ENCODE results near the gene ZIC1. TPM values are rescaled to one million over a fixed set of nuclear protein-coding genes. Genes with fewer than 3 reads are reported as not detected.

Gene ZIC1
- total RNA-seq, 1 donor from 2014 or later: not detected

- H3K4me1 Mint-ChIP-seq (ENCODE audit: low read depth, unreplicated experiment): peaks cover under 1% of the 10 kb centered on the region
- peaks cover 5% of the 10 kb centered on the region for H3K27me3 Mint-ChIP-seq (ENCODE audit: unreplicated experiment)
- peaks cover 5% of the 10 kb centered on the region for H3K9me3 Mint-ChIP-seq (ENCODE audit: unreplicated experiment)
- H3K27ac Mint-ChIP-seq (ENCODE audit: unreplicated experiment): no peak overlapping the region
- TF ChIP-seq, protein P1, sequence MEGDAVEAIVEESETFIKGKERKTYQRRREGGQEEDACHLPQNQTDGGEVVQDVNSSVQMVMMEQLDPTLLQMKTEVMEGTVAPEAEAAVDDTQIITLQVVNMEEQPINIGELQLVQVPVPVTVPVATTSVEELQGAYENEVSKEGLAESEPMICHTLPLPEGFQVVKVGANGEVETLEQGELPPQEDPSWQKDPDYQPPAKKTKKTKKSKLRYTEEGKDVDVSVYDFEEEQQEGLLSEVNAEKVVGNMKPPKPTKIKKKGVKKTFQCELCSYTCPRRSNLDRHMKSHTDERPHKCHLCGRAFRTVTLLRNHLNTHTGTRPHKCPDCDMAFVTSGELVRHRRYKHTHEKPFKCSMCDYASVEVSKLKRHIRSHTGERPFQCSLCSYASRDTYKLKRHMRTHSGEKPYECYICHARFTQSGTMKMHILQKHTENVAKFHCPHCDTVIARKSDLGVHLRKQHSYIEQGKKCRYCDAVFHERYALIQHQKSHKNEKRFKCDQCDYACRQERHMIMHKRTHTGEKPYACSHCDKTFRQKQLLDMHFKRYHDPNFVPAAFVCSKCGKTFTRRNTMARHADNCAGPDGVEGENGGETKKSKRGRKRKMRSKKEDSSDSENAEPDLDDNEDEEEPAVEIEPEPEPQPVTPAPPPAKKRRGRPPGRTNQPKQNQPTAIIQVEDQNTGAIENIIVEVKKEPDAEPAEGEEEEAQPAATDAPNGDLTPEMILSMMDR (IDR thresholded peaks at IDR 0.05; ENCODE audit: partially characterized antibody, unreplicated experiment): no peak
- DNase-seq: no peak
- no peak overlapping the region for H3K4me3 Mint-ChIP-seq (ENCODE audit: unreplicated experiment)
- no peaks in the 10 kb centered on the region for H3K36me3 Mint-ChIP-seq (ENCODE audit: unreplicated experiment)
Observed at GRCh38 chr3:147428754-147429153, 19.6 kb downstream of the ZIC1 start.

- peaks cover 1% of the 10 kb centered on the region for H3K27me3 Mint-ChIP-seq (ENCODE audit: unreplicated experiment)
- H3K9me3 Mint-ChIP-seq (ENCODE audit: unreplicated experiment): no peaks in the 10 kb centered on the region
- H3K36me3 Mint-ChIP-seq (ENCODE audit: unreplicated experiment): no peaks in the 10 kb centered on the region
Observed at GRCh38 chr3:147431751-147432150, 22.6 kb downstream of the ZIC1 start.

GRCh38 chr3:147447224-147447623 lies 38.1 kb downstream of the ZIC1 start:
- Mint-ChIP-seq H3K36me3 (ENCODE audit: unreplicated experiment) (no peaks in the 10 kb centered on the region), H3K4me1 (ENCODE audit: low read depth, unreplicated experiment) (no peaks in the 10 kb centered on the region), H3K27me3 (ENCODE audit: unreplicated experiment) (peaks cover 2% of the 10 kb centered on the region), H3K27ac (ENCODE audit: unreplicated experiment) (no peak overlapping the region), H3K9me3 (ENCODE audit: unreplicated experiment) (no peaks in the 10 kb centered on the region), H3K4me3 (ENCODE audit: unreplicated experiment) (no peak overlapping the region)
- DNase-seq: no peak
- TF ChIP-seq, protein P1 (IDR thresholded peaks at IDR 0.05; ENCODE audit: partially characterized antibody, unreplicated experiment): no peak

More at GRCh38 chr3:147431751-147432150, 22.6 kb downstream of the ZIC1 start:
- DNase-seq: no peak
- TF ChIP-seq, protein P1 (IDR thresholded peaks at IDR 0.05; ENCODE audit: partially characterized antibody, unreplicated experiment): no peak
- no peak overlapping the region for H3K27ac Mint-ChIP-seq (ENCODE audit: unreplicated experiment)
- H3K4me3 Mint-ChIP-seq (ENCODE audit: unreplicated experiment): no peak overlapping the region
- no peaks in the 10 kb centered on the region for H3K4me1 Mint-ChIP-seq (ENCODE audit: low read depth, unreplicated experiment)

- Mint-ChIP-seq H3K4me1 (ENCODE audit: low read depth, unreplicated experiment) (no peaks in the 10 kb centered on the region), H3K36me3 (ENCODE audit: unreplicated experiment) (no peaks in the 10 kb centered on the region), H3K9me3 (ENCODE audit: unreplicated experiment) (no peaks in the 10 kb centered on the region), H3K4me3 (ENCODE audit: unreplicated experiment) (no peak overlapping the region), H3K27me3 (ENCODE audit: unreplicated experiment) (peaks cover 2% of the 10 kb centered on the region), H3K27ac (ENCODE audit: unreplicated experiment) (no peak overlapping the region)
- TF ChIP-seq, protein P1 (IDR thresholded peaks at IDR 0.05; ENCODE audit: partially characterized antibody, unreplicated experiment): no peak
- no peak for DNase-seq
Observed at GRCh38 chr3:147449669-147450068, 40.5 kb downstream of the ZIC1 start.

- H3K27ac Mint-ChIP-seq (ENCODE audit: unreplicated experiment): no peak overlapping the region
- H3K36me3 Mint-ChIP-seq (ENCODE audit: unreplicated experiment): no peaks in the 10 kb centered on the region
- H3K9me3 Mint-ChIP-seq (ENCODE audit: unreplicated experiment): no peaks in the 10 kb centered on the region
- no peak overlapping the region for H3K4me3 Mint-ChIP-seq (ENCODE audit: unreplicated experiment)
- DNase-seq: no peak
- TF ChIP-seq, protein P1 (IDR thresholded peaks at IDR 0.05; ENCODE audit: partially characterized antibody, unreplicated experiment): no peak
- no peaks in the 10 kb centered on the region for H3K4me1 Mint-ChIP-seq (ENCODE audit: low read depth, unreplicated experiment)
- H3K27me3 Mint-ChIP-seq (ENCODE audit: unreplicated experiment): no peaks in the 10 kb centered on the region
Observed at GRCh38 chr3:147458995-147459704, 50.0 kb downstream of the ZIC1 start.

Measured in glutamatergic neuron (in vitro differentiated cells).